GM23338 (cell line): ENCODE data around the gene AP4M1. TPM values are rescaled to one million over a fixed set of nuclear protein-coding genes. Genes with fewer than 3 reads are reported as not detected.

ENCODE experiments used
- ATAC-seq: fragments of 200-7000 bp; cut with Tn5 transposase; 3 replicates; pipeline ENCODE4 v1.9.1; 2020
- DNase-seq: peaks from one replicate; pipeline ENCODE4 v3.0.0-alpha.2; 2015; ENCODE audit warnings: low spot score
- H2AFZ ChIP-seq: fragments of 200-600 bp; sonication (generic); 2 replicates; pipeline ENCODE4 v1.8.0; 2016; ENCODE audit warnings: antibody characterized with exemption, mild to moderate bottlenecking, moderate library complexity
- H3F3A ChIP-seq: fragments of 200-600 bp; sonication (generic); replicated peaks from 2 replicates; pipeline ENCODE4 v1.8.0; 2017; ENCODE audit warnings: antibody characterized with exemption, mixed run types, low read depth
- H3K27ac ChIP-seq: fragments of 200-600 bp; sonication (generic); 2 replicates; pipeline ENCODE4 v1.6.1; 2016; ENCODE audit warnings: low read depth
- H3K27me3 ChIP-seq: fragments of 200-600 bp; sonication (generic); 2 replicates; pipeline ENCODE4 v1.8.0; 2016; ENCODE audit warnings: mild to moderate bottlenecking, mixed run types, moderate library complexity; ENCODE audit not compliant: insufficient read depth
- H3K36me3 ChIP-seq: fragments of 200-600 bp; sonication (generic); 2 replicates; pipeline ENCODE4 v1.8.0; 2016; ENCODE audit warnings: mild to moderate bottlenecking; ENCODE audit not compliant: insufficient read depth
- H3K4me1 ChIP-seq: fragments of 200-600 bp; sonication (generic); 2 replicates; pipeline ENCODE4 v1.8.0; 2016; ENCODE audit warnings: mild to moderate bottlenecking, moderate library complexity; ENCODE audit not compliant: insufficient read depth
- H3K4me2 ChIP-seq: fragments of 200-600 bp; sonication (generic); 2 replicates; pipeline ENCODE4 v1.7.1; 2017; ENCODE audit warnings: mixed run types
- H3K4me3 ChIP-seq: fragments of 200-600 bp; sonication (generic); 2 replicates; pipeline ENCODE4 v1.6.1; 2016; ENCODE audit warnings: mixed run types
- H3K79me2 ChIP-seq: fragments of 200-600 bp; sonication (generic); replicated peaks from 2 replicates; pipeline ENCODE4 v1.8.0; 2017; ENCODE audit warnings: mild to moderate bottlenecking; ENCODE audit not compliant: insufficient read depth
- H3K9me2 ChIP-seq: fragments of 200-600 bp; sonication (generic); 2 replicates; pipeline ENCODE4 v1.8.0; 2017; ENCODE audit not compliant: insufficient read depth
- H4K20me1 ChIP-seq: fragments of 200-600 bp; sonication (generic); replicated peaks from 2 replicates; pipeline ENCODE4 v1.8.0; 2017; ENCODE audit warnings: mild to moderate bottlenecking; ENCODE audit not compliant: insufficient read depth
- H3K27ac Mint-ChIP-seq: 2 replicates; pipeline ENCODE4 v1.8.0; 2020; ENCODE audit warnings: inconsistent platforms, mild to moderate bottlenecking, moderate library complexity, mixed read lengths
- H3K27me3 Mint-ChIP-seq: 3 replicates; pipeline ENCODE4 v1.8.0; 2022; ENCODE audit warnings: low read depth, mild to moderate bottlenecking, moderate library complexity, mixed read lengths, inconsistent platforms; ENCODE audit not compliant: insufficient read depth, poor library complexity
- H3K36me3 Mint-ChIP-seq: 3 replicates; pipeline ENCODE4 v1.8.0; 2021; ENCODE audit warnings: low read depth, mild to moderate bottlenecking, inconsistent platforms, moderate library complexity, mixed read lengths
- H3K4me1 Mint-ChIP-seq: 3 replicates; pipeline ENCODE4 v1.8.0; 2020; ENCODE audit warnings: mild to moderate bottlenecking, inconsistent platforms, mixed read lengths
- H3K4me3 Mint-ChIP-seq: 3 replicates; pipeline ENCODE4 v1.8.0; 2021; ENCODE audit warnings: moderate library complexity, mild to moderate bottlenecking, inconsistent platforms, mixed read lengths
- H3K9me3 Mint-ChIP-seq: 3 replicates; pipeline ENCODE4 v1.8.0; 2020; ENCODE audit warnings: moderate library complexity, mild to moderate bottlenecking, inconsistent platforms, mixed read lengths
- CREB1 ChIP-seq: fragments of 250-450 bp; sonication (Bioruptor Pico); IDR thresholded peaks from 2 replicates; pipeline ENCODE4 v1.5.0; 2020; ENCODE audit warnings: low read depth, mild to moderate bottlenecking, moderate library complexity
- CTCF ChIP-seq, 2 experiments: fragments of 200-600 bp in 1 of 2; sonication (generic) in 1 of 2; conservative IDR thresholded peaks; 2 replicates each; pipeline versions ENCODE4 v1.5.1 to v1.6.1; 2016 to 2017; ENCODE audit warnings: antibody characterized with exemption in 2 of 2, low read depth in 2 of 2, mild to moderate bottlenecking in 2 of 2, moderate library complexity in 1 of 2
- ETS1 ChIP-seq: IDR thresholded peaks from 2 replicates; pipeline ENCODE4 v1.6.1; 2016; ENCODE audit warnings: antibody characterized with exemption
- EZH2 ChIP-seq: fragments of 200-600 bp; sonication (generic); IDR thresholded peaks from one replicate; pipeline ENCODE4 v1.8.0; 2017; ENCODE audit warnings: antibody characterized with exemption, mild to moderate bottlenecking, low read depth; ENCODE audit not compliant: unreplicated experiment
- EZH2phosphoT487 ChIP-seq: fragments of 200-600 bp; sonication (generic); IDR thresholded peaks from one replicate; pipeline ENCODE4 v1.8.1; 2018; ENCODE audit warnings: antibody characterized with exemption; ENCODE audit not compliant: unreplicated experiment
- JUNB ChIP-seq: IDR thresholded peaks from one replicate; pipeline ENCODE4 v1.6.1; 2016; ENCODE audit warnings: antibody characterized with exemption; ENCODE audit not compliant: unreplicated experiment
- NANOG ChIP-seq: IDR thresholded peaks from 2 replicates; pipeline ENCODE4 v1.6.1; 2016; ENCODE audit warnings: antibody characterized with exemption, borderline replicate concordance
- POLR2AphosphoS5 ChIP-seq: IDR thresholded peaks from 2 replicates; pipeline ENCODE4 v1.6.1; 2016; ENCODE audit warnings: antibody characterized with exemption, low read depth
- REST ChIP-seq: IDR thresholded peaks from one replicate; pipeline ENCODE4 v1.6.1; 2018; ENCODE audit warnings: antibody characterized with exemption; ENCODE audit not compliant: unreplicated experiment
- STAT1 ChIP-seq: IDR thresholded peaks from one replicate; pipeline ENCODE4 v1.6.1; 2016; ENCODE audit warnings: antibody characterized with exemption; ENCODE audit not compliant: unreplicated experiment
- ZNF114 ChIP-seq: fragments of 250-450 bp; sonication (Bioruptor Pico); IDR thresholded peaks from 2 replicates; pipeline ENCODE4 v1.5.0; 2020; ENCODE audit warnings: mild to moderate bottlenecking, moderate library complexity
- ZNF331 ChIP-seq: fragments of 250-450 bp; sonication (Bioruptor Pico); IDR thresholded peaks from 2 replicates; pipeline ENCODE4 v1.5.0; 2020; ENCODE audit warnings: low read depth, mild to moderate bottlenecking, moderate library complexity
- polyA plus RNA-seq: library from polyadenylated mRNA; unstranded; fragments of >200 nt; fragmentation: Nextera tagmentation; extraction: Ambion mirVana; gene quantifications from 2 replicates; pipeline ENCODE4 v1.2.1, GENCODE V29; 2016
- total RNA-seq: library from RNA; depleted of rRNA; stranded (reverse); fragments of >200 nt; shearing (Covaris generic); gene quantifications from 2 replicates; pipeline ENCODE4 v1.2.3, GENCODE V29; 2014
- TF ChIP-seq, protein P1 (sequence below): fragments of 250-450 bp; sonication (Bioruptor Pico); IDR thresholded peaks from 2 replicates; pipeline ENCODE4 v1.5.0; 2020; ENCODE audit warnings: mild to moderate bottlenecking, moderate library complexity

Gene AP4M1
- total and polyA plus RNA-seq, 2 experiments from 2014 or later, result 9.5 to 13.3 TPM

DNA sequence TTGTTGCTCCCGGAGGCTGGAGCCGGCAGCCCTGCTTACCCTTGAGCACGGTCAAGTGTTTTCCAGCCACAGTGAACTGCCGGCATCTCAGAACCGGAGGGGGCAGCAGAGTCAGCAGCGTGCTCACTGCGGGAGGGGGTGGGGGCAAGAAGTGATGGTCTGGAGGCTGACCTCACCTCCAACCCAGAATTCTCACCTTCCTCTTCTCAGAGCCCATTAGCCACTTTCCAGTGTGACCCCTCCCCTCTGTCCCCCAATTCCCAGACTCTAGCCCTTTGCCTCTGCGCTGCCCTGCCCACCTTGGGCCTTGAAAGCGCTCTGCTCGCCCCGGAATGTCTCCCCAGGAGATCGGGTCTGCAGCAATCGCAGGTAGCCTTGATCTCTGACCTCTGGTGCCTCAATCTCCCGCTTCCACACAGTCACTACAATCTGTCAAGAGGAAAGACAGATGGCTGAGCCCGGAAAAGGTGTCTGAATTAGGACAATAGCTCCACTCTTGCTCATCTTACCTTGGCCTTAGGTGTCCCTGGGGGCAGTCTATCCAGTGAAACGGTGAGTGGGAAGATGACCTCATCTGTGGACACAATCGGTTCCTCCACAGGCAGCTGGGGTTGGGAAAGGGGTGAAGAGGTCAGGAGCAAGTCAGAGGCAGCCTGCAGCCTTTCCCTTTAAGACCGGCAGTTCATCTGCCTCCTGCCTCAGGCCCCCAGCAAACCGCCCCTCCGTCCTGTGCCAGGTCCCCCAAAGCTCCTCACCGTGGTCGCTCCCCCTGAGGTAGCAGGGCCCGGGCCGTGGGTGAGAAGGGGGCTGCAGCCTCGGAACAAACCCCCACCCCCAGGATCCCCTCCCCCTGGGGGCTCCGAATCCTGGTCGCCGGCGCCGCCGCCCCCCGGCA, 56.1 kb downstream of the AP4M1 start:
- peaks cover 30% of the 10 kb centered on the region for H3F3A ChIP-seq
- H3K79me2 ChIP-seq, result no peaks in the 10 kb centered on the region; the same call in 1 of the 2 replicates
- DNase-seq (peak; percentile 37), ATAC-seq (peak; percentile 8)
- no peaks in the 10 kb centered on the region for H3K27me3 ChIP-seq
- H3K4me3 ChIP-seq, result peak overlapping the region; percentile 97
- Mint-ChIP-seq H3K4me3 (peak overlapping the region; percentile 83), H3K27ac (peak overlapping the region; percentile 64; the same call in 1 of the 2 replicates), H3K4me1 (peaks cover 27% of the 10 kb centered on the region), H3K27me3 (peaks cover 24% of the 10 kb centered on the region), H3K9me3 (no peaks in the 10 kb centered on the region), H3K36me3 (peaks cover 45% of the 10 kb centered on the region)
- peak overlapping the region; percentile 74 for H3K27ac ChIP-seq
- H3K4me2 ChIP-seq, result peak overlapping the region; percentile 88
- no peaks in the 10 kb centered on the region for H3K9me2 ChIP-seq
- H2AFZ ChIP-seq, result no peak overlapping the region
- H4K20me1 ChIP-seq, result peaks cover 8% of the 10 kb centered on the region
- H3K36me3 ChIP-seq, result no peaks in the 10 kb centered on the region
- H3K4me1 ChIP-seq, result peaks cover 4% of the 10 kb centered on the region; the same call in 1 of the 2 replicates
- no peak for TF ChIP-seq POLR2AphosphoS5
- TF ChIP-seq STAT1, result no peak
- no peak for TF ChIP-seq ZNF114
- no peak for TF ChIP-seq EZH2
- no peak for TF ChIP-seq JUNB
- no peak for TF ChIP-seq ETS1
- TF ChIP-seq CTCF (conservative IDR thresholded peaks at IDR 0.05; ENCODE audit: low read depth in 2 of 2), result no peak; a peak in 1 of 4 replicates
- TF ChIP-seq NANOG, result no peak
- TF ChIP-seq ZNF331 (CRISPR knock-in tag), result no peak
- TF ChIP-seq EZH2phosphoT487, result no peak
- no peak for TF ChIP-seq REST
- TF ChIP-seq, protein P1, sequence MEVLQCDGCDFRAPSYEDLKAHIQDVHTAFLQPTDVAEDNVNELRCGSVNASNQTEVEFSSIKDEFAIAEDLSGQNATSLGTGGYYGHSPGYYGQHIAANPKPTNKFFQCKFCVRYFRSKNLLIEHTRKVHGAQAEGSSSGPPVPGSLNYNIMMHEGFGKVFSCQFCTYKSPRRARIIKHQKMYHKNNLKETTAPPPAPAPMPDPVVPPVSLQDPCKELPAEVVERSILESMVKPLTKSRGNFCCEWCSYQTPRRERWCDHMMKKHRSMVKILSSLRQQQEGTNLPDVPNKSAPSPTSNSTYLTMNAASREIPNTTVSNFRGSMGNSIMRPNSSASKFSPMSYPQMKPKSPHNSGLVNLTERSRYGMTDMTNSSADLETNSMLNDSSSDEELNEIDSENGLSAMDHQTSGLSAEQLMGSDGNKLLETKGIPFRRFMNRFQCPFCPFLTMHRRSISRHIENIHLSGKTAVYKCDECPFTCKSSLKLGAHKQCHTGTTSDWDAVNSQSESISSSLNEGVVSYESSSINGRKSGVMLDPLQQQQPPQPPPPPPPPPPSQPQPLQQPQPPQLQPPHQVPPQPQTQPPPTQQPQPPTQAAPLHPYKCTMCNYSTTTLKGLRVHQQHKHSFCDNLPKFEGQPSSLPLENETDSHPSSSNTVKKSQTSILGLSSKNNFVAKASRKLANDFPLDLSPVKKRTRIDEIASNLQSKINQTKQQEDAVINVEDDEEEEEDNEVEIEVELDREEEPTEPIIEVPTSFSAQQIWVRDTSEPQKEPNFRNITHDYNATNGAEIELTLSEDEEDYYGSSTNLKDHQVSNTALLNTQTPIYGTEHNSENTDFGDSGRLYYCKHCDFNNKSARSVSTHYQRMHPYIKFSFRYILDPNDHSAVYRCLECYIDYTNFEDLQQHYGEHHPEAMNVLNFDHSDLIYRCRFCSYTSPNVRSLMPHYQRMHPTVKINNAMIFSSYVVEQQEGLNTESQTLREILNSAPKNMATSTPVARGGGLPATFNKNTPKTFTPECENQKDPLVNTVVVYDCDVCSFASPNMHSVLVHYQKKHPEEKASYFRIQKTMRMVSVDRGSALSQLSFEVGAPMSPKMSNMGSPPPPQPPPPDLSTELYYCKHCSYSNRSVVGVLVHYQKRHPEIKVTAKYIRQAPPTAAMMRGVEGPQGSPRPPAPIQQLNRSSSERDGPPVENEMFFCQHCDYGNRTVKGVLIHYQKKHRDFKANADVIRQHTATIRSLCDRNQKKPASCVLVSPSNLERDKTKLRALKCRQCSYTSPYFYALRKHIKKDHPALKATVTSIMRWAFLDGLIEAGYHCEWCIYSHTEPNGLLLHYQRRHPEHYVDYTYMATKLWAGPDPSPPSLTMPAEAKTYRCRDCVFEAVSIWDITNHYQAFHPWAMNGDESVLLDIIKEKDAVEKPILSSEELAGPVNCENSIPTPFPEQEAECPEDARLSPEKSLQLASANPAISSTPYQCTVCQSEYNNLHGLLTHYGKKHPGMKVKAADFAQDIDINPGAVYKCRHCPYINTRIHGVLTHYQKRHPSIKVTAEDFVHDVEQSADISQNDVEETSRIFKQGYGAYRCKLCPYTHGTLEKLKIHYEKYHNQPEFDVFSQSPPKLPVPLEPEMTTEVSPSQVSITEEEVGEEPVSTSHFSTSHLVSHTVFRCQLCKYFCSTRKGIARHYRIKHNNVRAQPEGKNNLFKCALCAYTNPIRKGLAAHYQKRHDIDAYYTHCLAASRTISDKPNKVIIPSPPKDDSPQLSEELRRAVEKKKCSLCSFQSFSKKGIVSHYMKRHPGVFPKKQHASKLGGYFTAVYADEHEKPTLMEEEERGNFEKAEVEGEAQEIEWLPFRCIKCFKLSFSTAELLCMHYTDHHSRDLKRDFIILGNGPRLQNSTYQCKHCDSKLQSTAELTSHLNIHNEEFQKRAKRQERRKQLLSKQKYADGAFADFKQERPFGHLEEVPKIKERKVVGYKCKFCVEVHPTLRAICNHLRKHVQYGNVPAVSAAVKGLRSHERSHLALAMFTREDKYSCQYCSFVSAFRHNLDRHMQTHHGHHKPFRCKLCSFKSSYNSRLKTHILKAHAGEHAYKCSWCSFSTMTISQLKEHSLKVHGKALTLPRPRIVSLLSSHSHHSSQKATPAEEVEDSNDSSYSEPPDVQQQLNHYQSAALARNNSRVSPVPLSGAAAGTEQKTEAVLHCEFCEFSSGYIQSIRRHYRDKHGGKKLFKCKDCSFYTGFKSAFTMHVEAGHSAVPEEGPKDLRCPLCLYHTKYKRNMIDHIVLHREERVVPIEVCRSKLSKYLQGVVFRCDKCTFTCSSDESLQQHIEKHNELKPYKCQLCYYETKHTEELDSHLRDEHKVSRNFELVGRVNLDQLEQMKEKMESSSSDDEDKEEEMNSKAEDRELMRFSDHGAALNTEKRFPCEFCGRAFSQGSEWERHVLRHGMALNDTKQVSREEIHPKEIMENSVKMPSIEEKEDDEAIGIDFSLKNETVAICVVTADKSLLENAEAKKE, result no peak
- TF ChIP-seq CREB1 (CRISPR knock-in tag), result no peak
